Activated CD8-positive, alpha-beta memory T cell treated with anti-CD3 and anti-CD28 coated beads for 4 hours (primary cell): ENCODE measurements around the gene CCDC169.
"Not testable (repeated sequence)": the region's sequence is repeated elsewhere in the genome, so short reads cannot be mapped to it uniquely, and the experiment has no call there.

ENCODE experiments used
- DNase-seq, 2 donors: peaks; one replicate each; pipeline ENCODE4 v3.0.0-alpha.2; 2020; ENCODE audit warnings: low read depth in 2 of 2

Gene CCDC169

DNA sequence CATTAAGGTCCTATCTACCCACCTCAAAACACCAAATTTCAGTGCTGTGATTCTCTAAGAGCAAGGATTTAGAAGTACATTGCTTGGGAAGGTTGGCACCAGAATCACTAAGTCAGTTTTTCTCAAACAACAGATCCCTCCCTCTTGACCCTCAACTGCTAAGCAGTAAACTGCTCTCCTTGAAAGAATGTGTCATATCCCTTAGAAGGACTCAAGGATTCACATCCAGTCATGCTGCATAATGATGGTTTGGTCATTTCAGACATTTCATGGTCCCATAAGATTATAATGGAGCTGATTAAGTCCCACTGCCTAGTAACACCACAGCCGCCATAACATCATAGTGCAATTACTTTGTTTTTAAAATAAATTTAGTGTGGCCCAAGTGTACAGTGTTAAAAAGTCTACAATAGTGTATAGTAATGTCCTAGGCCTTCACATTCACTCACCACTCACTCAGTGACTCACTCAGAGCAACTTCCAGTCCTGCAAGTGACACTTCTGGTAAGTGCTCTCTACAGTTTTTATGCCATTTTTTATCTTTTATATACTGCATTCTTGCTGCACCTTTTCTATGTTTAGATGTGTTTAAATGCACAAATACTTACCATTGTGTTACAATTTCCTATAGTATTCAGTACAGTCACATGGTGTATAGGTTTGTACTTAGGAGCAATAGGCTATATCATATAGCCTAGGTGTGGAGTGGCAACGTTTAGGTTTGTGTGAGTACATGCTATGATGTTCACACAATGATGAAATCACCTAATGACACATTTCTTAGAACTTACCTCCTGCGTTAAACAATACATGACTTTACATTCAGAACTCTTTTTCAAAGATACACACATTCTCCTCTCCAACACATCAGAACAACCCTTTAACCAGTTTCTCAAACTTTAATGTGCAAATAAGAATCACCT lies 15.7 kb upstream of the CCDC169 start:
- no peak for DNase-seq

DNA sequence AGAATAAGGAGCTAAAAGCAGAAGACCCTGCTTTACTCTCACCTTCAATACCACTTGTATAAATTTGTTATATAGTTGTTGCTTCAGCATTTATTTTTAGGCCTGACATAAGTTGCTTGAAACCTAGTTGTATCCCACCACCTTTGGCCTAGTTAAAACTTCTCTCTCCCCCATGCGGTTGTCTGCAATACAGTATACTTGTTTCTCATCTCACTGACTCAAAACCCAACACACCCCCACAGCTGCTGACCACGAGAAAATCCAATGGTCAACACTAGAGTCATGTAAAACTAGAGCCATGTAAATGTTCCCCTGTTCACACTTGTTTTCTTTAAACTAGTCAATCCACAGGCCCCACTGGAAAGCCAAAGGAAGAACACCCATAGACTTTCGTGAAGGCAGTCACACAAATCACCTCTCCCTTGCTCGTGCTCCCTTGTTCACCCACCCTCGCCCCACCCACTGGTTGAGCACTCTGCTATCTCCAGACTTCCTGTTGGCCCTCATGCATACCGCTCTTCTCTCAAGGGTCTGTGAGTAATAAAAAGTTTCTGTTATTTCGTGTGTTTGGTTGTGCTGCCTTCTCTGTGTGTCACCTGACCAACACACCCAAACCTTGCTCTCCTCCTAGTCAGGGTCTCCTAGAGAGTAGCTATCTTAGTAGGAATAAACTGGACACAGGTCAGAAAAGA lies 12.9 kb upstream of the CCDC169 start:
- no peak for DNase-seq

DNA sequence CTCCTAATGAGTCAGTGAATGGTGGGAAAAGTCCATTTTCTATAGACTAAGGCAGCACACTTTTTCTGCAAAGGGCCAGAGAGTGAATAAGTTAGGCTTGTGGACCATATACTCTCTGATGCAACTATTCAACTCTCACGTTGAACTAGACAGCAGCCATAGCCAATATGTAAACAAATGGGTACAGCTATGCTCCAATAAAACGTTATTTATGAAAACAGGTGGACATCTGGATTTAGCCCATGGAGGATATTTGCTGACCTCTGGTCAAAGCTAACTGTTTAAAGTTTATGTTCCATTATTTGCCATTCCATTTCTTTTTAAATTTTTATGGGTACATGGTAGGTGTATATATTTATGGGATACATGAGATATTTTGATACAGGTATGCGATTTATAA lies 4.7 kb upstream of the CCDC169 start:
- no peak for DNase-seq

DNA sequence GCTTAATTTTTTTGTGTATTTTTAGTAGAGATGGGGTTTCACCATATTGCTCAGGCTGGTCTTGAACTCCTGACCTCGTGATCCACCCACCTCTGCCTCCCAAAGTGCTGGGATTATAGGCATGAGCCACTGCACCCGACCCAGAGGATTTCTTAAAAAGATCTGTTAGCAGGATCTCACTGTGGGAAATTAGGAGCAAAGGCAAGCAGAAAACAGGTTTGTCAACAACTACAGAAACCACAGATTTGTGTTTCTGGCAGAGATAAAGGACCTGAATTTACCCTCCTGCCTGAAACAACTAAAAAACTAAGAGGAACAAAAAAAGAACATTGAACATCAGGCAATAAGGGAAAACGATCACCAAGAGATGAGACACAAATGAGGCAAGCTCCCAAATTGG lies 1.9 kb upstream of the CCDC169 start:
- DNase-seq: not testable (repeated sequence)

DNA sequence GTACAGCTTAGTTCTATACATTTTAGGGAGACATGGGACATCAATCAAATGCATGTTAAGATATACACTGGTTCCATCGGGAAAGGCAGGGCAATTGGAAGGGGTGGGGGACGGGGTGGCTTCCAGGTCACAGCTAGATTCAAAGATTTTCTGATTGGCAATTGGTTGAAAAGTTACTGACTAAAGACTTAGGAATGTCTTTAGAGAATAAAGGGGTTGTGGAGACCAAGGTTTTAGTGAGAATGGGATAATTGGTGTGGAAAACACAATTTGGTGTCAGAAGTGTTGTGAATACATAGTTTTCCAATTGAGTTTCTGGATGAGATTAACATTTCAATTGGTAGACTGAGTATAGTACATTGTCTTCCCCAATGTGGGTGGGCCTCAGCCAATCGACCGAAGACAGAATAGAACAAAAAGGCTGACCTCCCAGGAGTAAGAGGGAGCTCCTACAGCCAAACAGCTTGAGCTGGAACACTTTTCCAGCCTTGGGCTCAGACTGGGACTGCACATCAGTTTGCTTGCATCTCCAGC lies 988 bp upstream of the CCDC169 start:
- no peak for DNase-seq

DNA sequence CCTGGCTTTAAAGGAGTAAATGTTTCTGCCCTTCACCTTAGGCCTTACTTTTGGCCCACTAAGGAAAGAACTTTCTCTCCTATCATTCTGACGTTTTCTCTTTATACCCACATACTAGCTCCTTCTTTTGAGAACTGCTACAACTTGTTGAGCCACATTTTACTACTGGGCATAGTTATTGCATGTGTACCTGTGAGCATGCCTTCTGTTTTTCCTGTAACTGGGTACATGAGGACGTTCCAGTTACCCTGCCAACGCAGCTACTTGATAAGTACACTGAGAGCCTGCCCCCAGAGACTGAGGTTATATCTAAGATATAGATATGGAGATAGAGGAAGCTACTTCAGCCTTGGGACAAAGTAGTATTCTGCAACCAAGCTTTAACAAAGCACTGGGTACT lies 3.5 kb downstream of the CCDC169 start:
- no peak for DNase-seq

DNA sequence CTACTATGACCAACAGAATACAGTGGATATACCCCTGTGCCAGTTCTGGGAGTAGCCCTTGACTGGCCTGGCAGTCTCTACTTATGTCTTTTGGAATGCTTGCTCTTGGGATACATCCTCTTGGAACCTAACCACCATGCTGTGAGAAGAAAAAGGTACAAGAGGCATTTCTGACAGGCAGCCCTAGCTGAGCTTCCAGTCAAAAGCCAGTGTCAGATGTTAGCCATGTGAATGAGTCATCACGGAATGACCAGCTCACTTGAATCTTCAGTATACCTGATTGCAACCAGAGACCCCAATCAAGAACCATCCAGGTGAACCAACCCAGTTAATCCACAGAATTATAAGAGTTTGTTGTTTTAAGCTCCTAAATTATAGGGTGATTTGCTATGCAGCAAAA lies 4.1 kb downstream of the CCDC169 start:
- DNase-seq: no peak

DNA sequence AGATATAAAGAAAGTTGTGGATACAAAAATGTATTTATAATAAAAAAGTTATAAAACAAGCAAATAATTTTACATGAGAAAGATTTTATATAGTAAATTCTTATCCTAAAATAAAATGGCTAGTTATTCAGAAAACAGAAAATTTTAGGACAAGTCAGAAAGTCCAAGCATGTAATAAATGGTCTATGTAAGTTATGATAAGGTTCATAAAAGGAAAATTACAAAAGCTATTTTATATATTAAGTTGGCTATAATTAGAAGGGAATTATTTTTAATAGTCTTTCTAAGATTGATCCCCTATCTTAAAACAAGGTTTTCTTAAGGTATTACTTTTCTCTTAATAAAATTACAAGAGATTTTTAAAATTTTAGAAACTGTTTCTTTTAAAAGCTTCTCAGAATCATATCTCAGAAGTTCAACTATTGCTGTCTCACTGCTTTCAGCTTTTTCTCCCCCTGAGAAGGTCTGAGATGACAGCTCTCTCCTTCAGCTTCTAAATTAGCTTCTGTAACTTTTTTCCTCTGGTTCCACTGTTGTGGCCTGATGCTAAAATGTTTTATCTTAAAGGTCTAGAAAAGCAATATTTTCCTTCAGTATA lies 8.7 kb downstream of the CCDC169 start:
- DNase-seq: no peak

DNA sequence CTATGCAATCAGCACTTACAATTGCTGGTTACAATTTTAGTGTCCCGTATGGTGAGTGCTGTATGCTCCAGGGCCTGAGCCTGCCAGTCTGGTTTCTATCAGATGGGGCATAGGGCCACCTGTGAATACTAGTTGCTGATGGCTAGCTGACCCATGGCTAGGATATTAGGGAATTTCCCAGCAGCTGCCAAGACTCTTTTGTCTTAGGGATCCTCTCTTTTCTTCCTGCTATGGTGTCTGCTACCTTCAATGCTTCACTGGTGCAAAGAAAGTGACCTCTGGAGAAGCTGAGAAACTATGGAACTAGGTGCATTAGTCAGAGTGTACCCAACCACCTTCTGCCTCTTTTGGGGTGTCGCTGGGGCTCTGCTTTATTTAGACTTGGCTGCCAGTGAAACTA lies 11.6 kb downstream of the CCDC169 start:
- no peak for DNase-seq

DNA sequence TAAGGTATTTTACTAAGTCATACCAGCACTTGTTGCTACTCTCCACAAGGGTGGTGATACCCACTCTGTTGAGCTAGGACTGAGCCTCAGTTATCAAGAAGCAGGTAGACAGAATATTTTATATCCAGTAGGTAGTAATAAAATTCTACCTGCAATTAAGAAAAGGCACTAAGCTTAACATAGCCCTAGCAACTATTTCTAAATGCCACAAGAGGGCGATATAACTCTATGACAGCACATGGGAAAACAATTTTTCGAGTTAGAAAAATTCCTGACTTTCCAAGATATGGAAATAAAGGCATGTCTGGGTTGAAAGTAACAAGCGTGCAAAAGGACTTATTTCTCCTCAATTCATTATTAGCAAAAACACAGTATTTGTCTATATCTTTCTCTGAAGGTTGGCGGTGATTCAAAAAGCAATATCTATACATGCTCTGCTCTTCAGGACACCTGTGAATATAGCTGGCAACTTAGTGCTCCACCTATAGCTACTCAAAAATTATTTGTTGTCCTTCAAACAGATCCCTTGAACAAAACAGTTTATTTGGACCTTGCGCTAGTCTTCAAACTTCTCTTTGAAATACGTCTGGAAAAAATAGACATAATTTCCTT lies 14.7 kb downstream of the CCDC169 start:
- DNase-seq: no peak

DNA sequence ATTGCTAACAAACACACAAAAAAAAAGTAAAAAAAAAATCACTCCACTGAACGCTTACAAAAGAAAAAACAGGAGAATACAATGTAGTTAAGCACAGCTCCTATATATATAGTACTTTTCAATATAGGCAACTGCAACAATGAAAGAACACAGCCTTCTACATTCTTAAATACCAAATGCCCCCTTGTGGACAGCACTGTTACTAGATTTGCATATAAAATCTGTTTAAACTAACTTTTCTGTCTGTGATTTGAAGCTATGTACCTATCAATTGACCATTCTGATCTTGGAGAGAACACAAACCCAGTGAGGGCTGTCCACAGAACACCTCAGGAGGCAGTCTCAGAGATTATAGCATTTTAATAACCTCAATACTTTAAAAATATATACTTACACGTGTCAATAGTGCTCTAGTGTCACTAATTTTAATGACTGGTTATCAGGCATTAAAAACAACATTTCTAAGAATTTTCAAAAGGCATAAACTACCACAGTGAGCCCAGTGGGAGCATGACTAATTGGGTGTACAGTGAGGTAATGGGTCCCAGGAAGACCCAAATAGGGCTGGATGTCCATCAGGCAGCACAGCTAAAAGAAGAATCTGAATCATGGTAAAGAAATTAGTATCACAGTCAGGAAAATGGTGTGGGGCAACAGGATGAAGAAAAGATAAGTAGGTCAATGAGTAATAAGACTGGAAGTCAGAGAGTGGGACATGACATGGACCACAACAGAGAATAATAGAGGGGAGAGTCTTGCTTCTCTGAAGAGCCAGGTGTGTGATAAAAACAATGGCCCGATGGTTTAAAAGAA lies 22.2 kb downstream of the CCDC169 start:
- DNase-seq: no peak

DNA sequence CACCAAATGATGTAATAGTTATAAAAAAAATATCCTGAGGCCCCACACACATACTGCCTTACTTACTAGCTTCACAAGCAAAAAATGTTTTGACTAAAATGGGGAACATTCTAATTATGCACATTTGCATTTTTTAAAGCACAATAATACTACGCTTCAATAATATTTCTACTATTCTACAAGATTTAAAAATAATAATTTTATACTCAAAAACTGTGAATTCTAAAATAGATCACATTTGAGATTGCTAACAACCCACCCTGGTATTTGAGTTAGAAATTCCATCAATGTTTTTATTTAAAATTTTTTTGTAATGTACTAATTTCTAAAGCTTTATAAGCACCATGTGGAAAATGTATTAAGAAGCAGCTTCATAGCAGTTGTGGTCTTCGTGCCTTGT lies 24.2 kb downstream of the CCDC169 start:
- no peak for DNase-seq

DNA sequence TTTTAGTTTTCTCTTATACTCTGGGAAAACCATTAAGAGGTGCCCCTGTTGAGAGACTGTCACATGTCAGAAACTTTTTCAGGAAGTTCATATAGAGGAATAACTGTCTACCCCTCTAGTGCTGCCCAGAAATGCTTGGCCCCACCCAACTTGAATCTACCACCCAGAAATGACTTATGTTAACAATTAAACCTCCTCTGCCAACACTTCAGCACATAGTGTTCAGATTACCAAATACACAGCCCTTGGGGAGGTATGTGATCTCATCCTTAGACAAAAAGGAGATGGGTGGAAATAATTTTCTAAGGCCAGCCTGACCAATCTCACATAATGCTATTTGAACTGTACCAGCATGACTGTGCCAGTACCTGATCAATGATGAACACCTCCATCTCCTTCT lies 35.6 kb downstream of the CCDC169 start:
- DNase-seq: no peak

DNA sequence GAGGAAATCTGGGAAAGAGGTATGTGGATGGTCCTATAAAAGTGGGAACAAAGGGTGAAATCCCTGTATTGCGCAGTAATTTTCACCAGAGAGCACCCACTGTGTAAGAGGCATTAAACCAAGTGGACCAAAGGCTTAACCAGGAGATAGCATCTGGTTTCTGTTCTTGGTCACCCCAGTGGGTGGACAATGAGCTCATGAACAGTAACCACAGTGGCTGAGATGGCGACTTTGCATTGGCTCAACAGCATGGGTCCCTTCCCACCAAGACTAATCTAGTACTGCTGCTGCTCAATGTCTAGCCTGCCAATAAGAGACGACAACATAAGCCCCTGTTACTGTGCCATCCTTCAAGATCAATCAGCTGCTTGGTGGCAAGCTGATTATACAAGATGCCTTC lies 36.6 kb downstream of the CCDC169 start:
- no peak for DNase-seq

DNA sequence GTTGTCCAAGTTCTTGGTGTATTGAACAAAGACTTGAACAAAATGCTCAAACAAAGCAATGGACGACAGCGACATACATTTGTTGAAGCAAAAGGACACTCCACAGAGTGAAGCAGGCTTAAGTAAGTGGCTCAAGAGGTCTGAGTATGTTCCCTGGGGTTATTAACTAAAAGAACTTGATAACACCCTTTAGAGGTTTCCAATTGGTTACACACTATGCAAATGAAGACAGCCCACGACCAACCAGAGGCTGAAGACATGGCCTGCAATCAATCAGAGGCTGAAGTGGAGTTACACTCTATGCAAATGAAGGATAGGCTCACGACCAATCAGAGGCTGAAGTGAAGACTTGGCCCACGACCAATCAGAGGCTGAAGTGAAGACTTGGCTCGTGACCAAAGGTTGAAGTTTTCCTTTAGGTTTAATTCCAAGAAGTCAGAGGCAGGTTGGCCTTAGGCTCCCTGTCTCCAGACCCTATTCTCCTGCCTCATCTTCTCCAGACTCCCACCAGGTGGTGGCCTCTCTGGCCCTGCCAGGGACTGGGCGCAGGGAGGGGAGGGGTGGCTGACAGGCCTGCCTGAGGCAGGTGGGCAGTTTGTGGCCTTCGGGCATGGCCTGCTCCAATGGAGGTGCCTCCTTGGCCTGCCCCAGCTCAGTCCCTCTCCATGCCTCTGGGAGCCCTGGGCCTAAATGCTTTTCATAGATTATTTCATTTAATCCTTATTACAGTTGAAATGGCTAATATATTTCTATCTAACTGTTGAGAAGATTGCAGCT lies 38.1 kb downstream of the CCDC169 start:
- no peak for DNase-seq

DNA sequence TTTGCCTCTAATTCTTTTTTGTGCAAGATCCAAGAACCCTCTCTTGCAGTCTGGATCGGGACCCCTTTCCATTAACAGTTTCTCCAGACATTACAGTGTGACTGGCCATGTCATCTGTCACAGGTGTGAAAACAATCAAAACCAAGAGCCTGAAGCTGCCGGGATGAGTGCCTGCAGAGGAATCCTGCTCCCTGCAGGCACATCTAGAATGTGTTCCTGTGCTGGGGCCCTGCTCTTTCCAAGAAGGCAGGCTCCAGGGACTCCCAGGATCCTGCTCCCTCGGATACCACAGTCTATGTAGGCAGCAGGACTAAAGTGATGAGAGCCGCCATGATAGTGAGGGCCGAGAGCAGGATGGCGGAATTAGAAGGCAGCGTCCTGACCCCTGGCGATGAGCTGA lies 38.8 kb downstream of the CCDC169 start:
- no peak for DNase-seq

DNA sequence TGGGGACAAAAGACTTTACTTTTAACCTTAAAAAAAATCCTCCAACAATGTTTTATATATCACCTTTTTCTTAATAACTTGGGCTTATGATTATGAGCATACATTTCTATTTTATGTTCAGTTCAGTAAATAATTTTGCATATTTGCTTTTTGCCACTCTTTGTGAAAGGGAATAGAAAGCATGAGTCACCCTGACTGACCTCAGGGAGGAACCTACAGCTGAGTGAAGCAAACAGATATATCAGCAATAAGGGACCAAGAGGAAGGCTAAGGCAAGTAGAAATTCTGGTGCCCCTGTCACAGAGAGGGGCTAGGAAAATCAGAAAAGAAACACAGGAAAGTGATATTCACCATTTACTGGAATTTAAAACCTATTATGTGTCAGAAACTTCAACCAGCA lies 46.1 kb downstream of the CCDC169 start:
- DNase-seq: no peak

DNA sequence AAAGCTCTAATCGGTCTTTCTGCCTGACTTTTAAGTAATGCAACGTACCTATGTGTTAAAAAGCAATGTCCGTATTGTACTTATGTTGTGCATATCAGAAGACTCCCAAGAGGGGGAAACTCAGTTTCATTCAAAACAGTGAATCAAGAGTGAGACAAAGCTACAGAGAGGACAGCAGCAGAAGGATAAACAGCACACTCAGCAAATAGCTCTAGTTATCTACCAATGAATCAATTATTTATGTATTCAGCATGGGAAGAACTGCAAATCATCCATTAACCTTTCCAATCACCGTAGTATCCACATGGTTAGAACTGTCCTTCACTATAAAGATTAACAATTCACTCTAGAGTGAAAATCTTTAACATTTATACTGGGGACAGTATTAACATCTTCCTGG lies 46.6 kb downstream of the CCDC169 start:
- DNase-seq: no peak

DNA sequence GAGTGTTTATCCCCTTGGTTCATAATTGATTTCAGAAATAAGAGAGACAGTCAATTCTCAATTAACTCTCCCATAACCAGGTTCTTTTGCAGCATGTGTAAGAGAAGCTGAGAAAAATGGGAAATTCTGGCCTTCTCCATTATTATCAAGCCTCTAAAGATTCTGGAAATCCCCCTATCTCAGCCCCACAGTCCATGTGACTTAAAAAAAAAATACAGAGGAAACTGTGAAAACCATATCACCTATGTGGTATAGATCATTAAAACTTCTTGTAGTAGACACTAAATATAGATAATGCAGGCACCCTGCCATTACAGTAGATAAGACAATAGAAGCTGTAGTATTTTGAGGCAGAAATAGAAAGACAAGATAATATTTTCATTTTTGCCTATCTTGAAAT lies 48.9 kb downstream of the CCDC169 start:
- DNase-seq: no peak

DNA sequence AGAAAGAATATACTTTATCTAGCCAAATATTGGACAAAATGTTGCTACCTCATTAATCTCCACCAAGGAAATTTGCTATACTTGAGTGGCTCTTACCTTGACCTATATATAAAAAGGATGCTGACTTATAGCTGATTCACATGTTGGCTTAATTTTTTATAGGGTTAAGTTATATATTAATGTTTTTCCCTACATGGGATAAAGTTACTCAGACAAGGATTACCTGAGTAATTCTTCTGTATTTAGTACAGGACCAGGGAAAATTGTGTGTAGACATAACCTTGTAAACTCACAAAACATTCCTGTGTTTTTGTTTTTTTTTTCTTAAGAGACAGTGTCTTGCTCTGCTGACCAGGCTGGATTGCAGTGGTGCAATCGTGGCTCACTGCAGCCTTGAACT lies 52.6 kb downstream of the CCDC169 start:
- DNase-seq: no peak

DNA sequence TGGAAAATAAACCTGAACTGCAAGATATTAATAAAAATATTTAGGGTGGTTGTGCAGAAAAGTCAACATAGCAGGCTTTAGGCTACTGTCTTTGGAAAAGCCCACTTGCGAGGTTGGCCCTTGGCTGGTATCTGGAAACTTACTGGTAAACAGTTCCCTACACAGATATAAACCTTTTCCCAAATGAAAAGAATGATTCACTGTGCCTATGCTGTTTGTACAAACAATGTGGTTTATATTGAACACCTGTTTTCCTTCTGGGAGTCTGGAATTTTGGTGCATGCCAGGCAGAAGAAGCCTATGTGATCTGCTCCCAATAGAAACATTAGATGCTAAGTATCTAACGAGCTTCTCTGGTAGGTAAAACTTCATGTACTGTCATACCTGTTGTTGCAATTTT lies 53.5 kb downstream of the CCDC169 start:
- DNase-seq: no peak
